Dendritic cell treated with granulocyte-macrophage colony-stimulating factor and Interleukin-4, amounts not matched to agents 40 ng/mL and 50 ng/mL, for 4 days (primary cell): Measurements from ENCODE around the gene TMC5.
"Not testable (repeated sequence)": the region's sequence is repeated elsewhere in the genome, so short reads cannot be mapped to it uniquely, and the experiment has no call there.

Source experiments
- H3K27ac Mint-ChIP-seq: one replicate; pipeline ENCODE4 v1.8.0; 2022; ENCODE audit warnings: mild to moderate bottlenecking, mixed read lengths
- H3K27me3 Mint-ChIP-seq: one replicate; pipeline ENCODE4 v1.8.0; 2022; ENCODE audit warnings: mild to moderate bottlenecking, mixed read lengths
- H3K36me3 Mint-ChIP-seq: one replicate; pipeline ENCODE4 v1.8.0; 2022; ENCODE audit warnings: low read depth, mixed read lengths
- H3K4me1 Mint-ChIP-seq: one replicate; pipeline ENCODE4 v1.8.0; 2022; ENCODE audit warnings: low read depth, mixed read lengths
- H3K4me3 Mint-ChIP-seq: one replicate; pipeline ENCODE4 v1.8.0; 2022; ENCODE audit warnings: mild to moderate bottlenecking, moderate library complexity, mixed read lengths
- H3K9me3 Mint-ChIP-seq: one replicate; pipeline ENCODE4 v1.8.0; 2022; ENCODE audit warnings: mixed read lengths
- intact Hi-C: fragments of 100-400 bp; cut with micrococcal nuclease; formaldehyde crosslinking; loops from one replicate; pipeline ENCODE4 v1.15.0; 2022

The TMC5 gene

DNA sequence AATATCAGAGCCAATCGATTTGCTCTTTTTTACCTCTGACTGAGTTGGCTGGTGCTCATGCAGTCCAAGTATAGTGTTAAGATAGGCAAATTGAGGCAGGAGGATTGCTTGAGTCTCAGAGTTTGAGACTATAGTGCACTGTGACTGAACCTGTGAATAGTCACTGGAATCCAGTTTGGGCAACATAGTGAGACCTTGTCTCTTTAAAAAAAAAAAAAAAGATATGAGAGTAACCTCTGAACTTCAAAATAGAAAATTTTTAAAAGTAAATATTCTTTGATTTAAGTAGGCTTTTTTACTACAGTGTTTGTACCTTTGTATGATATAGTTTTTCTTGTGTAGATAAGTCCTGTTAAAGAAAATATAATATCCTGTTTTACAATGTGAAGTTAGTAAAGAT is 109.5 kb downstream of the TMC5 start:
- peaks cover 18% of the 10 kb centered on the region for H3K4me1 Mint-ChIP-seq
- H3K9me3 Mint-ChIP-seq: no peaks in the 10 kb centered on the region
- H3K27ac Mint-ChIP-seq: no peak overlapping the region
- intact Hi-C loops: loop anchor here (10.0 kb wide), 1 partner anchor 462 kb away; the partner anchor contains the start of gene COQ7
- no peaks in the 10 kb centered on the region for H3K27me3 Mint-ChIP-seq
- H3K36me3 Mint-ChIP-seq: peaks cover 26% of the 10 kb centered on the region
- H3K4me3 Mint-ChIP-seq: no peak overlapping the region

DNA sequence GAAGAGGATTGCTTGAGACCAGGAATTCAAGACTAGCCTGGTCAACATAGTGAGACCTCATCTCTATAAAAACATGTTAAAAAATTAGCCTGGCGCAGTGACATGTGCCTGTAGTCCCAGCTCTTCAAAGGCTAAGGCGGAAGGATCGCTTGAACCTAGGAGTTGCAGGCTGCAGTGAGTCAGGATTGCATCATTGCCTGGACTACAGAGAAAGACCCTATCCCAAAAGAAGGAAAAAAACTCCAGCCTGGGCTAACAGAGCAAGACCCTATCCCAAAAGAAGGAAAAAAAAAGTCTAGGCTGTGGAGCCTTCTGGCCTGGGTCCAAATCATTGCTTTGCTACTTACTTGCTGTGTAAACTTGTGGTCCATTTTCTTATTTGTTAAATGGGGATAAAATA is 111.0 kb downstream of the TMC5 start:
- intact Hi-C loops: loop anchor here (10.0 kb wide), 1 partner anchor 464 kb away; the partner anchor contains the start of gene COQ7
- no peak overlapping the region for H3K4me3 Mint-ChIP-seq
- H3K27me3 Mint-ChIP-seq: no peaks in the 10 kb centered on the region
- no peak overlapping the region for H3K27ac Mint-ChIP-seq
- no peaks in the 10 kb centered on the region for H3K9me3 Mint-ChIP-seq
- peaks cover 13% of the 10 kb centered on the region for H3K4me1 Mint-ChIP-seq
- H3K36me3 Mint-ChIP-seq: peaks cover 35% of the 10 kb centered on the region

DNA sequence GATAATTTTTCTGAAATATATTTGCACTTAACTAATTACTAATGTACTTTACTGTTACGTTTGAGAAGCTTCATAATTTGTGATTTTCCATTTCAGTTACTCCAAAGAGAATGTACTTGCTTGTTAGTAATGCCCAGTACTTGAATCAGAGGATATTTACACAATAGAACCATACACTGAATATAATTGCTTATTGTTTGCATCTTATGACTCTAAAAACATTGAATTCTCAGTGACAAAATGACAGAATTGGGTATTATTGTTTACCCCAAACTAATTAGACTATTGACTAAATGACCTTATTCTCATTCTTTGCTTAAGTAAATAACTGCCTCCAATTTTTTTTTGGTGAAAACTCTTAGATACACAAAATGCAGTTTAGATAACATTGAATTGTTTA is 114.9 kb downstream of the TMC5 start:
- H3K4me3 Mint-ChIP-seq: no peak overlapping the region
- no peaks in the 10 kb centered on the region for H3K27me3 Mint-ChIP-seq
- no peaks in the 10 kb centered on the region for H3K4me1 Mint-ChIP-seq
- no peak overlapping the region for H3K27ac Mint-ChIP-seq
- intact Hi-C loops: no loop called here
- H3K36me3 Mint-ChIP-seq: peaks cover 43% of the 10 kb centered on the region
- H3K9me3 Mint-ChIP-seq: no peaks in the 10 kb centered on the region

DNA sequence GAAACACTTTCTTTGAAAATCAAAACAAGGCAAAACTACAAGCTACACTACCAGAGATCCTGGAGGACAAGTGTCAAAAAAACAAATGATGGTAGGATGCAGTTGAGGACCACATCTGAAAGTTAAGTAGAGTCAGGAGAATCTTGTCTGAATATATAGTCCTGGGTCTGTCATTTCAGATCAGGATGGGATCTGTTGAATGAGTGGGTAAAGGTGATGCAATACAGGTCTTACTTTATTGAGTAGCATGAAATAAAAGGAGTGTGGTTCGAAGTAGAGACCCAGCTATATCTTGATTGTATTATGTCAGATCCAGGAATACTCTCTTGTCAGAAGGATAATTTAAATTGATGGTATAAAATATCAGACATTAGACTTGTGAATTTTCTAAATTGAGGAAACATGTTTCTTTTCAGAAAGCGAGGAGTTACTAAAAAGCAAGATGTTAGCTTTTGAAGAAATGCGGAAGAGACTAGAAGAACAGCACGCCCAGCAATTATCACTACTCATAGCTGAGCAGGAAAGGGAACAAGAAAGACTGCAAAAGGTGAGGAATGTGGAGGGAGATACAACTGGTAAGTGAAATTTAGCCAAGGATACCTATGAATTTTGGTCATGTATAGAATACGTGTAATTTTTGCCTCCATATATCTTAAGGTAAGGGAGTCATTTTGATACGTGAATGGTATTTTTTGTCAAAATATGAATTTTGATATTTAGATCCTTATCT is 122.7 kb downstream of the TMC5 start:
- peaks cover 71% of the 10 kb centered on the region for H3K36me3 Mint-ChIP-seq
- H3K4me1 Mint-ChIP-seq: no peaks in the 10 kb centered on the region
- no peak overlapping the region for H3K27ac Mint-ChIP-seq
- intact Hi-C loops: no loop called here
- peaks cover 11% of the 10 kb centered on the region for H3K9me3 Mint-ChIP-seq
- no peak overlapping the region for H3K4me3 Mint-ChIP-seq
- H3K27me3 Mint-ChIP-seq: no peaks in the 10 kb centered on the region

DNA sequence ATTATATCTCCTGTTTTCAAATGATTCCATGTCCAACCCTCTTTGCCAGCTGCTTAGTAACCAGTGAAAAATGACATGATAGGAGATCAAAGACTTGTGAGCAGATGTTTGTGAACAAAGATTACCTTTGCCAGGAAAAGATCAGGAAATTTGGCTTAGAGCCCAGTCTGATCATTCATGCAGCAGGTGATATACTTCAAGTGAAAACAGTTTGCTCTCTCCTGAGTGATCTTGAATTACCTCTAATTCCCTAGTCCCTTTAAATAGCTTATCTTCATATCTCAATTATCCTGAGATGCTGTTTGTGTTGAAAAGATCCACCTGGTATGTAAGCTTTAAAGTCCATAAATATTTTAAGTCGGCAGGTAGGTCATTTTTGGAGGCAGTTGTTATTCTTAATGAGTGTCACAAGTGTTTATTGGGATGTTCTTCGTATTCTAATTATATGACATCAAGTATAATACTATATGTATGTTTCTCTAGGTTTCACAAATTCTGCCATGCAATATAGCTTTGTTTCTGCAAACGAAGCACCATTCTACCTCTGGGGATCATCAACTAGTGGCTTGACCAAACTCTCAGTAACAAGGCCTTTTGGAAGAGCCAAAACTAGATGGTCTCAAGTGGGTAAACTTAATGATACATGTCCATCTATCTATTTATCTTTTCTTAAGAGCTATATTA is 124.6 kb downstream of the TMC5 start:
- Mint-ChIP-seq H3K27me3 (no peaks in the 10 kb centered on the region), H3K36me3 (peaks cover 68% of the 10 kb centered on the region), H3K4me3 (no peak overlapping the region), H3K27ac (no peak overlapping the region), H3K4me1 (no peaks in the 10 kb centered on the region), H3K9me3 (peaks cover 11% of the 10 kb centered on the region)
- intact Hi-C loops: no loop called here

DNA sequence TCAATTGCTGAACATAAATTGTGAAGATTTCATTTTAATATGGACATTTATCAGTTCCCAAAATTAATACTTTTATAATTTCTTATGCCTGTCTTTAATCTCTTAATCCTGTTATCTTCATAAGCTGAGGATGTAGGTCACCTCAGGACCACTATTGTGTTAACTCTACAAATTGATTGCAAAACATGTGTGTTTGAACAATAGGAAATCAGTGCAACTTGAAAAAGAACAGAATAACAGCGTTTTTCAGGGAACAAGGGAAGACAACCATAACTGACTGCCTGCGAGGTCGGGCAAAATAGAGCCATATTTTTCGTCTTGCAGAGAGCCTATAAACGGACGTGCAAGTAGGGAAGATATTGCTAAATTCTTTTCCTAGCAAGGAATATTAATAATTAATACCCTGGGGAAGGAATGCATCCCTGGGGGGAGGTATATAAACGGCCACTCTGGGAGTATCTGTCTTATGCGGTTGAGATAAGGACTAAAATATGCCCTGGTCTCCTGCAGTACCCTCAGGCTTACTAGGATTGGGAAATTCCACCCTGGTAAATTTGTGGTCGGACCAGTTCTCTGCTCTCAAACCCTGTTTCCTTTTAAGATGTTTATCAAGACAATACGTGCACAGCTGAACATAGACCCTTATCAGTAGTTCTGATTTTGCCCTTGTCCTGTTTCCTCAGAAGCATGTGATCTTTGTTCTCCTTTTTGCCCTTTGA is 125.8 kb downstream of the TMC5 start:
- Mint-ChIP-seq H3K9me3 (peaks cover 11% of the 10 kb centered on the region), H3K36me3 (peaks cover 73% of the 10 kb centered on the region)
- H3K27me3 Mint-ChIP-seq, H3K27ac Mint-ChIP-seq, intact Hi-C loops, H3K4me1 Mint-ChIP-seq, H3K4me3 Mint-ChIP-seq: not testable (repeated sequence)

DNA sequence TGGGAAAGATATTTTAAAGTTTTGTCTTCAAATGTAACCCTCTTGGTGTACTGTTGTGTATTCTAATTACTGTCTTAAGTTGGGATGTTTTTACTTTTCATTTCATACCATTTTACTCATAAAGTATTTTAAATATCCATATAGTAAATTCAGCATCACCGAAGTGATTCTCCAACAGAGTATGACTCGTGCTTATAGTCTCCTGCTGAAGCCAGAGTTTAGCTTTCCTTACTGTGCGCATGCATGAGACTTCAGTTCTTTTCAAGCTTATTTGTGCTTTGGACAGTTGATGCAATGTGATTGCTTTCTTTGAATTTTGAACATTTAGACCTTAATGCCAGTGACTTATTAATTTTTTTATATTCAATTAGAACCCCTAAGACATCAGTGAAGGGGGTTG is 130.5 kb downstream of the TMC5 start:
- Mint-ChIP-seq H3K27me3 (no peaks in the 10 kb centered on the region), H3K36me3 (peaks cover 39% of the 10 kb centered on the region), H3K9me3 (peaks cover 11% of the 10 kb centered on the region), H3K4me3 (no peak overlapping the region), H3K27ac (no peak overlapping the region), H3K4me1 (no peaks in the 10 kb centered on the region)
- intact Hi-C loops: no loop called here
